Keratinocyte (primary cell): Measurements from ENCODE around the gene PIN1. TPM values are rescaled to one million over a fixed set of nuclear protein-coding genes. Genes with fewer than 3 reads are reported as not detected.

Experiments
- DNase-seq: peaks from one replicate; pipeline ENCODE4 v3.0.0-alpha.2; 2011; ENCODE audit warnings: low read depth, missing footprints, low spot score
- FAIRE-seq: peaks from 2 replicates; lab custom pipeline; 2011; peaks lifted over from hg19 to GRCh38; lab: Jason Lieb, UNC
- H2AFZ ChIP-seq: 2 replicates; pipeline ENCODE4 v1.6.0; 2012; ENCODE audit warnings: low read length, control low read depth, inconsistent platforms; ENCODE audit not compliant: control insufficient read depth
- H3K27ac ChIP-seq: 2 replicates; pipeline ENCODE4 v1.5.1; 2011; ENCODE audit warnings: low read length; ENCODE audit not compliant: control insufficient read depth, insufficient read depth
- H3K27me3 ChIP-seq: 3 replicates; pipeline ENCODE4 v1.6.0; 2011; ENCODE audit warnings: low read length; ENCODE audit not compliant: control insufficient read depth, insufficient read depth; ENCODE audit errors: extremely low read depth
- H3K36me3 ChIP-seq, 2 experiments: 2 replicates in 1 of 2; 3 replicates in 1 of 2; pipeline ENCODE4 v1.5.1; 2011; ENCODE audit warnings: low read length in 2 of 2, mild to moderate bottlenecking in 1 of 2; ENCODE audit not compliant: control insufficient read depth in 2 of 2, insufficient read depth in 2 of 2; ENCODE audit errors: extremely low read depth in 1 of 2
- H3K4me1 ChIP-seq: 3 replicates; pipeline ENCODE4 v1.5.1; 2011; ENCODE audit warnings: low read length; ENCODE audit not compliant: control insufficient read depth, insufficient read depth; ENCODE audit errors: extremely low read depth
- H3K4me2 ChIP-seq: 3 replicates; pipeline ENCODE4 v1.6.0; 2011; ENCODE audit warnings: low read depth, low read length; ENCODE audit not compliant: control insufficient read depth, insufficient read depth; ENCODE audit errors: extremely low read depth
- H3K4me3 ChIP-seq, 3 experiments: fragments of 200-600 bp in 1 of 3; sonication (generic) in 1 of 3; 2 replicates in 2 of 3; 3 replicates in 1 of 3; pipeline ENCODE4 v1.5.1; 2011 to 2016; ENCODE audit warnings: low read length in 3 of 3, mild to moderate bottlenecking in 3 of 3, control low read depth in 2 of 3, inconsistent platforms in 1 of 3, low read depth in 1 of 3, mixed read lengths in 1 of 3, mixed run types in 1 of 3, moderate library complexity in 1 of 3; ENCODE audit not compliant: control insufficient read depth in 2 of 3, insufficient read depth in 2 of 3; ENCODE audit errors: extremely low read depth in 1 of 3
- H3K79me2 ChIP-seq: 2 replicates; pipeline ENCODE4 v1.6.0; 2012; ENCODE audit warnings: low read length; ENCODE audit not compliant: control insufficient read depth, insufficient read depth
- H3K9ac ChIP-seq: 3 replicates; pipeline ENCODE4 v1.6.0; 2011; ENCODE audit warnings: low read length; ENCODE audit not compliant: control insufficient read depth, insufficient read depth; ENCODE audit errors: extremely low read depth
- H3K9me1 ChIP-seq: 3 replicates; pipeline ENCODE4 v1.6.0; 2011; ENCODE audit warnings: low read length; ENCODE audit not compliant: control insufficient read depth, insufficient read depth; ENCODE audit errors: extremely low read depth
- H3K9me3 ChIP-seq: 2 replicates; pipeline ENCODE4 v1.5.1; 2012; ENCODE audit warnings: low read depth, low read length; ENCODE audit not compliant: control insufficient read depth
- H4K20me1 ChIP-seq: 3 replicates; pipeline ENCODE4 v1.6.0; 2011; ENCODE audit warnings: low read length; ENCODE audit not compliant: control insufficient read depth, insufficient read depth; ENCODE audit errors: extremely low read depth
- CTCF ChIP-seq, 3 experiments: IDR thresholded peaks in 1 of 3; conservative IDR thresholded peaks in 1 of 3; optimal IDR thresholded peaks in 1 of 3; 2 replicates in 2 of 3; 3 replicates in 1 of 3; pipeline versions ENCODE3 to v1.5.1; 2011; ENCODE audit warnings: low read length in 3 of 3, mild to moderate bottlenecking in 3 of 3, moderate library complexity in 2 of 3, control low read depth in 1 of 3, inconsistent platforms in 1 of 3; ENCODE audit not compliant: insufficient read depth in 2 of 3; ENCODE audit errors: extremely low read depth in 1 of 3
- EZH2 ChIP-seq: IDR thresholded peaks from one replicate; pipeline ENCODE4 v1.6.1; 2012; ENCODE audit warnings: inconsistent platforms, mild to moderate bottlenecking, low read length, moderate library complexity
- dilution Hi-C: fragments of 300-500 bp; cut with MboI; formaldehyde crosslinking; loops from one replicate; pipeline ENCODE4 v1.7.0; 2020; ENCODE audit warnings: low sequenced_read_pairs; ENCODE audit not compliant: extremely low pct_ligation_motif_present
- polyA plus RNA-seq, 5 experiments: library from polyadenylated mRNA; depleted of rRNA in 3 of 5; stranded (reverse) in 3 of 5; stranded (forward) in 1 of 5; unstranded in 1 of 5; fragments of >200 nt; gene quantifications; 1 replicate in 1 of 5; 2 replicates in 3 of 5; 3 replicates in 1 of 5; pipeline versions ENCODE4 v1.2.1 to v1.2.3, GENCODE V29; 2011 to 2012; ENCODE audit warnings: missing spikeins in 2 of 5, low read depth in 1 of 5, low replicate concordance in 1 of 5

PIN1 gene
- polyA plus RNA-seq, 1 donor (not counting 4 experiments of a cell fraction or from before 2014, with no cell fraction given): 39.8 TPM

- Histone ChIP-seq H3K4me1 (peaks cover 19% of the 10 kb centered on the region), H3K79me2 (no peaks in the 10 kb centered on the region), H4K20me1 (no peaks in the 10 kb centered on the region), H3K9me3 (no peaks in the 10 kb centered on the region), H3K27ac (no peak overlapping the region), H3K9ac (no peak overlapping the region), H3K4me3 (no peak overlapping the region), H3K27me3 (no peaks in the 10 kb centered on the region), H3K9me1 (no peaks in the 10 kb centered on the region), H3K4me2 (no peak overlapping the region), H3K36me3 (no peaks in the 10 kb centered on the region), H2AFZ (no peak overlapping the region)
- dilution Hi-C loops: no loop called here
- no peak for TF ChIP-seq CTCF (optimal IDR thresholded peaks at IDR 0.05 in 1 of 3, IDR thresholded peaks at IDR 0.05 in 1 of 3, conservative IDR thresholded peaks at IDR 0.05 in 1 of 3; ENCODE audit: extremely low read depth in 1 of 3, insufficient read depth in 2 of 3, low read length in 3 of 3)
- no peak for TF ChIP-seq EZH2
- DNase-seq (no peak), FAIRE-seq (no peak)
These were observed 46.6 kb downstream of the PIN1 start for GRCh38 chr19:9881720-9882119.

GRCh38 chr19:9883231-9883758, 48.2 kb downstream of the PIN1 start:
- Histone ChIP-seq H3K36me3 (no peaks in the 10 kb centered on the region), H3K79me2 (no peaks in the 10 kb centered on the region), H4K20me1 (no peaks in the 10 kb centered on the region), H3K27me3 (no peaks in the 10 kb centered on the region), H3K4me3 (no peak overlapping the region), H3K4me2 (peak overlapping the region; percentile 52), H3K27ac (peak overlapping the region; percentile 54), H3K9me3 (no peaks in the 10 kb centered on the region), H3K4me1 (peaks cover 10% of the 10 kb centered on the region), H3K9me1 (no peaks in the 10 kb centered on the region), H2AFZ (no peak overlapping the region), H3K9ac (peak overlapping the region; percentile 45)
- dilution Hi-C loops: no loop called here
- no peak for DNase-seq
- TF ChIP-seq CTCF (optimal IDR thresholded peaks at IDR 0.05 in 1 of 3, IDR thresholded peaks at IDR 0.05 in 1 of 3, conservative IDR thresholded peaks at IDR 0.05 in 1 of 3; ENCODE audit: extremely low read depth in 1 of 3, insufficient read depth in 2 of 3, low read length in 3 of 3): no peak
- TF ChIP-seq EZH2: no peak
- FAIRE-seq: peak; percentile 94
